COR-L47 (cell line): ENCODE measurements around the gene COG8.
"Not testable (repeated sequence)": the region's sequence is repeated elsewhere in the genome, so short reads cannot be mapped to it uniquely, and the experiment has no call there.

ENCODE experiments used
- DNase-seq: peaks from one replicate; lab custom pipeline; 2025; lab: John Stamatoyannopoulos, UW

Gene COG8

GRCh38 chr16:69318911-69319289, 20.5 kb downstream of the COG8 start:
- no peak for DNase-seq

- no peak for DNase-seq
Observed at GRCh38 chr16:69318177-69318910, 21.0 kb downstream of the COG8 start.

DNA sequence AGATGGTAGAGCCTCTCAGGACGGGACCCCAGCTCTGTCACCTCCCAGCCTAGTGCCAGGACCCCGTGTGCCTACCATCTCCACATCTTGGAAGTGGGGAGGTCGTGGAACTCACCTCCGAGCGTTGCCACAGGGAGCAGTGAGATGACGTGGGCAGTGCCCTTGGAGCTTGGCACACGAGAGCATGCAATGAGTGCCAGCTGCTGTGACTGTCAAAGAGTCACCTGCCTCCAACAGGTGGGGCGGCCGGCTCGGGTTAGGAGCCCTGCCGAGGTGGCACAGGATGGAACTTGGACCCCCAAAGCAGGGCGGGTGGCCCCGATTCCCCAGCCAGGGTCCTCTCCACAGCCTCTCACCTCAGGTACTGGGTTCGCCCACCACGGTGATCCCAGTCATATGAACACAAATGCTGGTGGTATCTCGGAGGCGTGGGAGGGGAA, 22.7 kb downstream of the COG8 start:
- no peak for DNase-seq

DNA sequence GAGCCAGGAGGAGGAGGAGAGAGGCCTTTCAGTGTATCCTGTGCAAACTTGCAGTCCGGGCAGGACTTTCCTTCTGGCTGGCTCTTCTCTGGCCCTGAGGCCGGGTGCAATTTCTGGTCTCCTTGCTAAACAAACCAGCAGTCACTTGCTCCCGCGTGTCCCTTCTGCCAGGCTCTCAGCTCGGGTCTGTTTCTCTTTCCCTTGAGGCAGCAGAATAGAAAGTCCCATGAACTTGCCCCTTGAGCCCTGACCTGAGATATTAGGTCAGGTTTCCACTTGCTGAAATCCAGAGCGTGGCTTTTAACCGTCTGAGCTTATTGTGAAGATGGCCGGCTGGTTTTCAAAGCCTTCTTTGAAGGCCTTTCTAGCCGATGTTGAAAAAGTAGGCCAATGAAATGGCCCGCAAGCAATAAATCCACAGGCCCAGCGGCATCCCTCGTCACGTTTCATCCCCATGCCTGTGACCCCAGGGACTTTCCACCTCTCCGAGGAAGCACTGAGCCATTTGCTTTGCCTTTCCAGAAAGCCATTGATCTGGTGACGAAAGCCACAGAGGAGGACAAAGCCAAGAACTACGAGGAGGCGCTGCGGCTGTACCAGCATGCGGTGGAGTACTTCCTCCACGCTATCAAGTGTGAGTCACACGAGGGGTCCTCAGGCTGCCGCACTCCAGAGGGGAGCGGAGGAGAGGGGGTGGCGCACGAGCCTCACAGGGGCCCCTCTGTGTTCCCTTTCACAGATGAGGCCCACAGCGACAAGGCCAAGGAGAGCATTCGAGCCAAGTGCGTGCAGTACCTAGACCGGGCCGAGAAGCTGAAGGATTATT, 23.7 kb downstream of the COG8 start:
- no peak for DNase-seq

- DNase-seq, result no peak
Observed at GRCh38 chr16:69314534-69314933, 24.8 kb downstream of the COG8 start.

- DNase-seq, result no peak
Observed at GRCh38 chr16:69313469-69313868, 25.9 kb downstream of the COG8 start.

- DNase-seq, result peak; percentile 6
Observed at GRCh38 chr16:69311533-69312387, 27.6 kb downstream of the COG8 start.

DNA sequence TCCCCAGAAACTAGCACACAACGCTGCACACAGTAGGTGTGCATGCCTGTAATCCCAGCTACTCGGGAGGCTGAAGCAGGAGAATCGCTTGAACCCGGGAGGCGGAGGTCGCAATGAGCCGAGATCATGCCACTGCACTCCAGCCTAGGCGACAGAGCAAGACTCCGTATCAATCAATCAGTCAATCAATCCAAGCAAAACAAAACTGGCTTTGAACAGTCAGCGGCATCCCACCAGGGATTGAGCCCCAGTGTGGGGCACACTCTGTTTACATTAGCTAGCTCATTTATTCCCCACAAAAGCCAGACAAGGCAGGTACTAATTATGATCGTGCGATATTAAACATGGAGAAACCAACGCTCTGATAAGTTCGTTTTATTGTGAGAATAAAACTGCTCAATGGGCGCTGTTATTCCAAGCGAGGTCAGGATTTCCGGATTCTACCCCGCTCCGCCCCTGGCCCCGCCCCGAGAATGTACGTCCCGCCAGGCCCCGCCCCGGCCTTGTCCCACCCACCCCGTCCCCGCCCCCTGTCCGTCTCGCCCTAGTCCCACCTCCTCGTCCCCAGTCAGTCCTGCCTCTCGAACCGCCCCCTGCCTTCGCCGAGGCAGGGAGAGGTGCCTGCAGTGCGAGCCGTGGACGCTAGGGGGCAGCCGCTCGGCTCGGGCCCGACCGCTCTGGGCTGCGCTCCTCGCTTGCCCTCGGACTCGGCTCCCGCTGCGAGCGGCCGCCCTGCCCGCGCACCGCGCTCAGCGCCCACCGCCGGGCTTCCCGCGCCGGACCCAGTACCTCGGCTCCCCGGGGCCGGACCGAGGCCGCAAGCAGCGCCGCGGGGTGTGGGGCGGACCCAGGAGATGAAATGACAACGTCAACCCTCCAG, 28.5 kb downstream of the COG8 start, which contains the start of gene VPS4A:
VPS4A (plus strand) TSS at position 698 of the 880 bp plus-strand sequence; CDS start at position 860, 162 bp downstream.
- peak; percentile 95 for DNase-seq

DNA sequence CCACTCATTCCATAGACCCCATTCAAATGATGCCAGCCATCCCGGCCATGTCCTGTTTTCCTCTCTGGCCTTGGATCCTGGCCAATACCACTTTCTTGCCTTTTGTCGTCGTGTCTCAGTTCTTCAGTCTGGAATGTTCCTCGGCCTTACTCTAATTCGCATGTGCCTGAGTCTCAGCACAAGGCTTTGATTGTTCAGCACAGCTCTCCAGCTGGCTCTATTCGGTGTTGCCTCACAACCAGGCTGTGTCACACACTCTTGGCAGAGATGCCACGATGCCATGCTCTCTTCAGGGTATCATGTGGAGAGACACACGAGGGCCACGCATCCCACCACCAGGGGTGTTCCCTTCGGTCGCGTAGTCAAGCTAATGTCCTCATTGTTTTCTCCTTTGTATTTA, 30.0 kb downstream of the COG8 start:
- no peak for DNase-seq

DNA sequence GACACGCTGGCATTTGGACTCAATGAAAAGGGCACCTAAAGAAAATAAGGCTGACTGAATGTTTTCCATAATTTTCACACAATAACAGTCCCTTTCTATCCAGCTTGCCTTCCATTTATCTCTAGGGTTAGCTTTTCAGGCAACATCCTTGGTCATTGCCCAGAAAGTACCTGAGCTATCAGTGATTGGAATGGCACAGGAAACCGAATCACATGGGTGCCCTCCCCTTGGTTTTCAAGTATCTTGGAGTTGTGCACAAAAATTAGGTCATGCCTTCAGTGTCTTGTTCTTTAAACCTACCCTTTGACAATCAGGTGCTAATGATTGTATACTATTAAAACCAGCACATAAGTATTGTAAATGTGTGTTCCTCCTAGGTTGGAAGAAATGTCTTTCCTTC, 31.5 kb downstream of the COG8 start:
- no peak for DNase-seq

GRCh38 chr16:69307091-69307490, 32.3 kb downstream of the COG8 start:
- no peak for DNase-seq

- no peak for DNase-seq
Observed at GRCh38 chr16:69306031-69306430, 33.3 kb downstream of the COG8 start.

- DNase-seq, result no peak
Observed at GRCh38 chr16:69302301-69302700, 37.1 kb downstream of the COG8 start.

- DNase-seq, result no peak
Observed at GRCh38 chr16:69301861-69302260, 37.5 kb downstream of the COG8 start.

GRCh38 chr16:69301187-69301586, 38.2 kb downstream of the COG8 start:
- DNase-seq, result no peak

GRCh38 chr16:69298261-69298660, 41.1 kb downstream of the COG8 start:
- no peak for DNase-seq

DNA sequence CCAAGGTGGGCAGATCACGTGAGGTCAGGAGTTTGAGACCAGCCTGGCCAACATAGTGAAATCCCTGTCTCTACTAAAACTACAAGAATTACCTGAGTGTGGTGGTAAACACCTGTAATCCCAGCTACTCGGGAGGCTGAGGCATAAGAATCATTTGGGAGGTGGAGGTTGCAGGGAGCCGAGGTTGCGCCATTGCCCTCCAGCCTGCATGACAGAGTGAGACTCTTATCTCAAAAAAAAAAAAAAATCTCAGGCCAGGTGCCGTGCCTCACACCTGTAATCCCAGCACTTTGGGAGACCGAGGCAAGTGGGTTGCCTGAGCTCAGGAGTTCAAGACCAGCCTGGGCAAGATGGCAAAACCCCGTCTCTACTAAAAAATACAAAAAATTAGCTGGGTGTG, 42.6 kb downstream of the COG8 start:
- DNase-seq, result not testable (repeated sequence)

GRCh38 chr16:69294051-69294450, 45.3 kb downstream of the COG8 start:
- DNase-seq, result no peak

GRCh38 chr16:69293401-69293800, 46.0 kb downstream of the COG8 start:
- no peak for DNase-seq

- DNase-seq, result not testable (repeated sequence)
Observed at GRCh38 chr16:69291657-69292056, 47.7 kb downstream of the COG8 start.
